ENCODE data around the gene ITGB5. TPM values are rescaled to one million over a fixed set of nuclear protein-coding genes. Genes with fewer than 3 reads are reported as not detected.

The ITGB5 gene
- total and polyA plus RNA-seq, 2 donors (not counting 3 experiments of a cell fraction or from before 2014, with no cell fraction given), result 144 to 170 TPM

GRCh38 chr3:124903896-124904834 is 17.0 kb upstream of the ITGB5 start:
- H3K4me1 ChIP-seq (ENCODE audit: control insufficient read depth, extremely low read depth, insufficient read depth, low read length), result no peaks in the 10 kb centered on the region
- no peaks in the 10 kb centered on the region for H3K36me3 ChIP-seq (ENCODE audit: control insufficient read depth in 2 of 2, extremely low read depth in 1 of 2, insufficient read depth in 2 of 2, low read length in 2 of 2)
- no peaks in the 10 kb centered on the region for H3K9me3 ChIP-seq (replicated peaks; ENCODE audit: control insufficient read depth, insufficient read depth, low read length)
- no peak overlapping the region for H3K9ac ChIP-seq (replicated peaks; ENCODE audit: extremely low read depth, insufficient read depth, low read length)
- no peak overlapping the region for H3K4me3 ChIP-seq (replicated peaks in 1 of 3; ENCODE audit: insufficient read depth in 1 of 3, low read depth in 1 of 3, low read length in 3 of 3)
- DNase-seq (ENCODE audit: low read depth, low spot score) (no peak), FAIRE-seq (no peak)
- H4K20me1 ChIP-seq (replicated peaks; ENCODE audit: control insufficient read depth, extremely low read depth, insufficient read depth, low read length), result no peaks in the 10 kb centered on the region
- TF ChIP-seq POLR2A (IDR thresholded peaks at IDR 0.05; ENCODE audit: low read depth, low read length) (no peak), CTCF (IDR thresholded peaks at IDR 0.05; ENCODE audit: extremely low read depth in 1 of 2, insufficient read depth in 1 of 2, low read depth in 1 of 2, low read length in 2 of 2) (no peak), FOS (IDR thresholded peaks at IDR 0.05; ENCODE audit: borderline replicate concordance, insufficient read depth, low read length) (no peak), MAX (IDR thresholded peaks at IDR 0.05; ENCODE audit: insufficient read depth, insufficient read length) (no peak), EZH2 (IDR thresholded peaks at IDR 0.05; ENCODE audit: borderline replicate concordance, low read depth, low read length, severe bottlenecking) (no peak), POLR2AphosphoS5 (IDR thresholded peaks at IDR 0.05; ENCODE audit: insufficient read depth, low read depth, low read length) (no peak), MYC (IDR thresholded peaks at IDR 0.05; ENCODE audit: low read depth, low read length) (no peak), JUN (IDR thresholded peaks at IDR 0.05; ENCODE audit: borderline replicate concordance, insufficient read depth, insufficient read length, low read depth) (no peak), GATA2 (IDR thresholded peaks at IDR 0.05; ENCODE audit: insufficient read depth, insufficient read length, low read depth, low read length) (no peak)
- BruUV-seq (replicated peaks), result no TSS peak
- dilution Hi-C loops (cut with MboI; ENCODE audit: extremely low pct_ligation_motif_present, low sequenced_read_pairs), result no loop called here
- no peak overlapping the region for H2AFZ ChIP-seq (ENCODE audit: low read depth, low read length)
- ChIA-PET CTCF (interaction anchor here (1.0 to 7.7 kb wide), 3 partner anchors 118 to 339 kb away, joined by 4 to 424 read pairs (median 289); no protein-coding TSS in a partner anchor), POLR2A (no interaction called here)
- no peak overlapping the region for H3K27ac ChIP-seq (ENCODE audit: insufficient read depth, low read depth, low read length)
- no peak overlapping the region for H3K4me2 ChIP-seq (ENCODE audit: insufficient read depth, low read length)
- intact Hi-C loops (cut with micrococcal nuclease), result no loop called here
- H3K79me2 ChIP-seq (ENCODE audit: control insufficient read depth, insufficient read depth, low read length), result no peaks in the 10 kb centered on the region
- H3K27me3 ChIP-seq (ENCODE audit: control insufficient read depth in 2 of 2, insufficient read depth in 2 of 2, low read length in 2 of 2), result peaks cover 21 to 24% of the 10 kb centered on the region in 2 experiments
- no peaks in the 10 kb centered on the region for H3K9me1 ChIP-seq (replicated peaks; ENCODE audit: control insufficient read depth, extremely low read depth, insufficient read depth, low read length)

Data from endothelial cell of umbilical vein (primary cell).